HepG2 (cell line): ENCODE measurements around the gene APOBEC3H. TPM values are rescaled to one million over a fixed set of nuclear protein-coding genes. Genes with fewer than 3 reads are reported as not detected.

Experiments
- ATAC-seq: fragments of 200-7000 bp; cut with Tn5 transposase; 3 replicates; pipeline ENCODE4 v1.9.1; 2020; ENCODE audit warnings: mild to moderate bottlenecking, moderate library complexity
- BruUV-seq: library from RNA; stranded (reverse); fragments of 400-500 nt; replicated peaks from 2 replicates; lab custom pipeline; 2021; lab: Mats Ljungman, UMichigan
- CTCF ChIA-PET: fragments of 300-600 bp; formaldehyde crosslinking; extraction: SDS; loops from one replicate; lab custom pipeline; 2021; ENCODE audit warnings: low total read pairs, inconsistent platforms, low intra/inter-chr PET ratio; lab: Yijun Ruan, JAX
- POLR2A ChIA-PET: fragments of 350-600 bp; sonication (Branson Sonifier 250); formaldehyde crosslinking; loops from one replicate; lab custom pipeline; 2020; ENCODE audit warnings: antibody characterized with exemption, inconsistent platforms; lab: Yijun Ruan, JAX
- DNase-seq: peaks from one replicate; pipeline ENCODE4 v3.0.0-alpha.2; 2015; ENCODE audit warnings: low spot score
- FAIRE-seq: peaks from 3 replicates; lab custom pipeline; 2011; peaks lifted over from hg19 to GRCh38; lab: Jason Lieb, UNC
- H2AFZ ChIP-seq: one replicate; pipeline ENCODE4 v1.6.1; 2011; ENCODE audit warnings: low read length, inconsistent platforms
- H3K27ac ChIP-seq: fragments of 300-600 bp; 3 replicates; pipeline ENCODE4 v1.8.0; 2011; ENCODE audit warnings: mixed run types, mild to moderate bottlenecking, mixed read lengths, low read length, inconsistent platforms; ENCODE audit not compliant: insufficient read depth; ENCODE audit errors: extremely low read length
- H3K27me3 ChIP-seq, 2 experiments: fragments of 200-600 bp in 1 of 2; 2 replicates in 1 of 2; 3 replicates in 1 of 2; pipeline versions ENCODE4 v1.6.0 to v1.8.0; 2011; ENCODE audit warnings: low read length in 2 of 2, mild to moderate bottlenecking in 2 of 2, moderate library complexity in 2 of 2, inconsistent platforms in 1 of 2; ENCODE audit not compliant: insufficient read depth in 2 of 2, control insufficient read depth in 1 of 2
- H3K36me3 ChIP-seq, 2 experiments: fragments of 200-600 bp in 1 of 2; replicated peaks in 1 of 2; 2 replicates in 1 of 2; 3 replicates in 1 of 2; pipeline versions ENCODE4 v1.5.1 to v1.8.0; 2011; ENCODE audit warnings: low read length in 2 of 2, inconsistent platforms in 1 of 2; ENCODE audit not compliant: insufficient read depth in 2 of 2, control insufficient read depth in 1 of 2
- H3K4me1 ChIP-seq: 2 replicates; pipeline ENCODE4 v1.5.1; 2012; ENCODE audit warnings: low read length, inconsistent platforms; ENCODE audit not compliant: insufficient read depth
- H3K4me2 ChIP-seq: 2 replicates; pipeline ENCODE4 v1.6.0; 2011; ENCODE audit warnings: low read depth, low read length, inconsistent platforms
- H3K4me3 ChIP-seq, 3 experiments: fragments of 200-600 bp in 1 of 3; sonication (generic), shearing (Covaris generic) in 1 of 3; replicated peaks in 1 of 3; 2 replicates each; pipeline ENCODE4 v1.5.1; 2011 to 2016; ENCODE audit warnings: low read length in 3 of 3, inconsistent platforms in 2 of 3, low read depth in 2 of 3, mild to moderate bottlenecking in 2 of 3, control low read depth in 1 of 3, mixed read lengths in 1 of 3; ENCODE audit not compliant: insufficient read depth in 1 of 3
- H3K79me2 ChIP-seq: one replicate; pipeline ENCODE4 v1.6.1; 2011; ENCODE audit warnings: low read length, inconsistent platforms; ENCODE audit not compliant: insufficient read depth
- H3K9ac ChIP-seq: 2 replicates; pipeline ENCODE4 v1.6.0; 2011; ENCODE audit warnings: mild to moderate bottlenecking, low read depth, low read length, inconsistent platforms; ENCODE audit not compliant: insufficient read depth
- H3K9me3 ChIP-seq: 2 replicates; pipeline ENCODE4 v1.5.1; 2012; ENCODE audit warnings: mild to moderate bottlenecking, low read length
- H4K20me1 ChIP-seq: 2 replicates; pipeline ENCODE4 v1.6.0; 2011; ENCODE audit warnings: inconsistent platforms, mild to moderate bottlenecking, low read length, moderate library complexity; ENCODE audit not compliant: insufficient read depth
- FOXM1 ChIP-seq: sonication (generic); formaldehyde crosslinking; IDR thresholded peaks from 2 replicates; pipeline ENCODE4 v1.5.0; 2020; ENCODE audit warnings: missing genetic modification reagents
- ZBTB38 ChIP-seq: sonication (generic); formaldehyde crosslinking; IDR thresholded peaks from 2 replicates; pipeline ENCODE4 v1.5.1; 2020; ENCODE audit warnings: mild to moderate bottlenecking, missing genetic modification reagents
- ZNF589 ChIP-seq: sonication (generic); formaldehyde crosslinking; conservative IDR thresholded peaks from 2 replicates; pipeline ENCODE4 v1.8.0; 2022; ENCODE audit warnings: mild to moderate bottlenecking, moderate library complexity, missing genetic modification reagents
- WGBS: methylation state at CpG from one replicate; pipeline ENCODE4 v1.1.6; 2017; ENCODE audit warnings: low lambda C conversion rate; 5-methylcytosine and 5-hydroxymethylcytosine counted together
- in situ Hi-C: cut with HindIII; loops from 2 replicates; pipeline ENCODE4 v1.10.0; 2017; ENCODE audit warnings: low pct_unique_long_range_greater_than_20kb; ENCODE audit not compliant: extremely low pct_ligation_motif_present
- intact Hi-C: fragments of 100-400 bp; cut with micrococcal nuclease; formaldehyde crosslinking; loops from one replicate; pipeline ENCODE4 v1.10.0; 2022; ENCODE audit not compliant: unreplicated experiment
- polyA plus RNA-seq, 8 experiments: library from polyadenylated mRNA; depleted of rRNA in 3 of 8; stranded (reverse) in 7 of 8; unstranded in 1 of 8; fragments of >200 nt; fragmentation: Illumina TruSeq in 4 of 8; extraction: Trizol in 4 of 8; gene quantifications; 2 replicates each; pipeline versions ENCODE4 v1.2.1 to v1.2.3, GENCODE V29; 2011 to 2016; ENCODE audit warnings: low read depth in 4 of 8, missing spikeins in 1 of 8, mixed read lengths in 1 of 8; ENCODE audit not compliant: insufficient read depth in 1 of 8
- total RNA-seq, 5 experiments: library from RNA; depleted of rRNA; stranded (reverse); fragments of >200 nt; fragmentation: Illumina TruSeq; extraction: Trizol; gene quantifications; 2 replicates each; pipeline ENCODE4 v1.2.3, GENCODE V29; 2016; ENCODE audit warnings: low read depth in 1 of 5

Gene APOBEC3H
- total and polyA plus RNA-seq, 2 of the 13 experiments (the other 11 are each of a cell fraction or from before 2014, with no cell fraction given): 0.18 to 0.31 TPM

- Histone ChIP-seq H3K9me3 (no peaks in the 10 kb centered on the region), H4K20me1 (no peaks in the 10 kb centered on the region), H3K27ac (no peak overlapping the region), H2AFZ (no peak overlapping the region), H3K9ac (no peak overlapping the region), H3K27me3 (peaks cover 1 to 17% of the 10 kb centered on the region in 2 experiments; a peak in 3 of 5 replicates), H3K4me2 (no peak overlapping the region), H3K4me3 (no peak overlapping the region), H3K36me3 (no peaks in the 10 kb centered on the region), H3K4me1 (peaks cover 38% of the 10 kb centered on the region), H3K79me2 (no peaks in the 10 kb centered on the region)
- no TSS peak for BruUV-seq
- ATAC-seq (no peak), FAIRE-seq (no peak), DNase-seq (no peak)
- intact Hi-C loops (no loop called here), in situ Hi-C loops (no loop called here)
- TF ChIP-seq ZNF589 (CRISPR knock-in tag): no peak
- WGBS: 68% methylated on average over 5 of the region's 14 CpGs
- ChIA-PET CTCF (no interaction called here), POLR2A (no interaction called here)
Observed at GRCh38 chr22:39142088-39142680, 45.1 kb downstream of the APOBEC3H start.

DNA sequence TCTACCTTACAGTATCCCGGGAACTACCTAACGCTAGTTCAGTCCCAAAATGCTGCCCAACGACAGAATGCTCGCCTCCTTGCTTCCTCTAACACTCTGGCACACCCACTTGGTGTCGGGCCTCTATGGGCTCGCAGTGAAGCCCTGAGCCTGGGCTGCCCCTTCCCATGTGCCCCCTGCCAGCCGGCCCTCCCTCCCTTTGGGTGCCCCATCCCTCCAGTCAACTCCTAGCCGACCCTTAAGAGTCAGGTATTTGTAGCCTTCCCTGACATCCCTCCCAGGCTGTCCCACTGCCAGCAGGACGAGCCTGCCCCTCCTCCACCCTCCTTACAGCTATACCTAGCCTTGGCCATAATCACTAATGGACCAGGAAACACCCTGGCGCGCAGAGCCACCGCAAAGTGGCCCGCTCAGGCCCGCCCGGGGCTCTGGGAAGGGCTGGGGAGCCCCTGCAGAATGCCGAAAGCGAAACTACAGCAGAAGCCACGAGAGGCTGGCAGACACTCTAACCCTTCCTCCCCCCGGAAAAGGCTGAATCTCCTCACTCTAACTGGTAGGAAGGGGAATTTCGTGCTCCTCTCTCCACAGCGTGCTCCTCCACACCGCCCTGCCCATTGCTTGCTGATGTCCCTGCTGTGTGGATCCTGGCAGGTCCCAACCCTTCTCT is 47.2 kb downstream of the APOBEC3H start:
- Histone ChIP-seq H4K20me1 (no peaks in the 10 kb centered on the region), H3K4me3 (peak overlapping the region in 1 of 3 experiments; percentile 93; a peak in 3 of 6 replicates), H3K79me2 (no peaks in the 10 kb centered on the region), H3K27me3 (peaks cover 1 to 17% of the 10 kb centered on the region in 2 experiments; a peak in 3 of 5 replicates), H3K4me1 (peaks cover 42% of the 10 kb centered on the region), H3K4me2 (peak overlapping the region; percentile 99), H3K9me3 (no peaks in the 10 kb centered on the region), H3K9ac (peak overlapping the region; percentile 73; the same call in 1 of the 2 replicates), H3K27ac (no peak overlapping the region)
- no peak for DNase-seq
- ChIA-PET CTCF (no interaction called here), POLR2A (no interaction called here)
- FAIRE-seq: no peak
- WGBS: 50% methylated on average over 20 of the region's 22 CpGs
- in situ Hi-C loops: no loop called here
- BruUV-seq: no TSS peak
- no peak for ATAC-seq
- TF ChIP-seq FOXM1 (CRISPR knock-in tag) (no peak), ZBTB38 (0 out of 2 replicates have a peak, but pooled peaks have one; percentile 24)
- TF ChIP-seq, all 625 proteins: peak for 1
- Histone ChIP-seq H2AFZ (no peak overlapping the region), H3K36me3 (no peaks in the 10 kb centered on the region)
- intact Hi-C loops: no loop called here
